Suprapubic skin (tissue), 4 donors: ENCODE results near the gene CXCR5. TPM values are rescaled to one million over a fixed set of nuclear protein-coding genes. Genes with fewer than 3 reads are reported as not detected.
A peak's percentile ranks its signal among the peaks of the same experiment; 100 is the strongest.

Experiments used
- DNase-seq, 2 donors: peaks; one replicate each; pipeline ENCODE4 v3.0.0-alpha.2; 2019; ENCODE audit warnings: low spot score in 2 of 2
- H3K27ac ChIP-seq: fragments of 200-600 bp; sonication (generic); one replicate; pipeline ENCODE4 v1.5.1; 2019
- H3K27me3 ChIP-seq: fragments of 200-600 bp; sonication (generic); one replicate; pipeline ENCODE4 v1.5.1; 2019
- H3K36me3 ChIP-seq: fragments of 200-600 bp; sonication (generic); one replicate; pipeline ENCODE4 v1.5.1; 2019
- H3K4me1 ChIP-seq: fragments of 200-600 bp; sonication (generic); one replicate; pipeline ENCODE4 v1.5.1; 2019
- H3K4me3 ChIP-seq: fragments of 200-600 bp; sonication (generic); one replicate; pipeline ENCODE4 v1.5.1; 2019; ENCODE audit warnings: mild to moderate bottlenecking
- H3K9me3 ChIP-seq: fragments of 200-600 bp; sonication (generic); one replicate; pipeline ENCODE4 v1.5.1; 2019
- EP300 ChIP-seq: sonication (generic); formaldehyde crosslinking; IDR thresholded peaks from one replicate; pipeline ENCODE4 v1.6.1; 2017; ENCODE audit warnings: antibody characterized with exemption
- POLR2A ChIP-seq, 2 donors: fragments of 450-650 bp; IDR thresholded peaks; one replicate each; pipeline ENCODE4 v1.6.1; 2017; ENCODE audit warnings: antibody characterized with exemption in 2 of 2, mild to moderate bottlenecking in 2 of 2, moderate library complexity in 2 of 2
- POLR2AphosphoS5 ChIP-seq, 3 donors: sonication (generic); formaldehyde crosslinking; IDR thresholded peaks; one replicate each; pipeline ENCODE4 v1.6.1; 2017; ENCODE audit warnings: antibody characterized with exemption in 3 of 3
- WGBS: methylation state at CpG from one replicate; pipeline ENCODE4 v1.1.5; 2018; 5-methylcytosine and 5-hydroxymethylcytosine counted together
- total RNA-seq, 4 donors: library from RNA; depleted of rRNA; stranded (reverse); fragments of >200 nt; gene quantifications; one replicate each; pipeline ENCODE4 v1.1.0, GENCODE V29; 2016
- TF ChIP-seq, protein P1 (sequence below), 2 donors: fragments of 200-600 bp in 1 of 2; fragments of 450-650 bp in 1 of 2; sonication (generic) in 1 of 2; IDR thresholded peaks; one replicate each; pipeline ENCODE4 v1.5.1; 2016 to 2019; ENCODE audit warnings: antibody characterized with exemption in 2 of 2, mild to moderate bottlenecking in 1 of 2, moderate library complexity in 1 of 2

Gene CXCR5
- total RNA-seq, 4 donors from 2014 or later = not detected

DNA sequence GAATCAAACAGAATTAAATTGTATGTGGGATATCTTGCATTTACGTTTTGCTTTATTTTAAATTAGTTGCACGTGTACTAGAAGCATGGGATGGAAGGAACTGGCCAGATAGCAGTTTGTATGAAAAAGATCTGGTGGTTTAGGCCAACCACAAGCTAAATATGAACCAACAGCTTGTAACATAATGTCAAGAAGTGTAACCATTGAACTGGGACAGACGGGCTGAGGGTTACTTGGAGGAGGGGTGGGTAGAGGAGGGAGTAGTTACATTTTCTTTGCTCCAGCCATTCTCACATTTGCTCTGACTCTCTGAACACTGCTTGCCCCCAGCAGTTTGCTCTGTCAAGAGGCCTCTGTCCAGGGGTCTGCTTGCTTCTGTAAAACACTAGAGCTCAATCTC lies 31.7 kb upstream of the CXCR5 start:
- DNase-seq = no peak
- WGBS = 74% methylated on average over 3 of the region's 3 CpGs

DNA sequence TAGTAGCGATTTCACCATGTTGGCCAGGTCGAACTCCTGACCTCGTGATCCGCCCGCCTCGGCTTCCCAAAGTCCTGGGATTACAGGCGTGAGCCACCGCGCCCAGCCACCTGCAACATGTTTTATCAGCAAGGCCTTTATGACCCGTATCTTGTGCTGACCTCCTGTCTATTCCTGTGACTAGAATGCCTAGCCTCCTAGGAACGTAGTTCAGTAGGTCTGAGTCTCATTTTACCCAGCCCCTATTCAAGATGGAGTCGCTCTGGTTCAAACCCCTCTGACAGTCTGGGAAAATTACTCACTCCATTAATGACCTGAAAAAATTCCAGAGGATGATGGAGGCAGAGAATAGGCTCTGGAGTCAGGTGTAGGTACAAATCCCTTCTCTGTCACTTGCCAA lies 30.0 kb upstream of the CXCR5 start:
- no peak overlapping the region for H3K27ac ChIP-seq
- no peak overlapping the region for H3K4me3 ChIP-seq
- no peaks in the 10 kb centered on the region for H3K9me3 ChIP-seq
- DNase-seq = no peak
- H3K36me3 ChIP-seq = no peaks in the 10 kb centered on the region
- H3K4me1 ChIP-seq = no peaks in the 10 kb centered on the region
- WGBS = 93% methylated on average over 12 of the region's 12 CpGs
- H3K27me3 ChIP-seq = no peaks in the 10 kb centered on the region
- TF ChIP-seq POLR2AphosphoS5 (IDR thresholded peaks at IDR 0.05) (no peak), POLR2A (IDR thresholded peaks at IDR 0.05) (no peak), EP300 (no peak)
- TF ChIP-seq, protein P1, sequence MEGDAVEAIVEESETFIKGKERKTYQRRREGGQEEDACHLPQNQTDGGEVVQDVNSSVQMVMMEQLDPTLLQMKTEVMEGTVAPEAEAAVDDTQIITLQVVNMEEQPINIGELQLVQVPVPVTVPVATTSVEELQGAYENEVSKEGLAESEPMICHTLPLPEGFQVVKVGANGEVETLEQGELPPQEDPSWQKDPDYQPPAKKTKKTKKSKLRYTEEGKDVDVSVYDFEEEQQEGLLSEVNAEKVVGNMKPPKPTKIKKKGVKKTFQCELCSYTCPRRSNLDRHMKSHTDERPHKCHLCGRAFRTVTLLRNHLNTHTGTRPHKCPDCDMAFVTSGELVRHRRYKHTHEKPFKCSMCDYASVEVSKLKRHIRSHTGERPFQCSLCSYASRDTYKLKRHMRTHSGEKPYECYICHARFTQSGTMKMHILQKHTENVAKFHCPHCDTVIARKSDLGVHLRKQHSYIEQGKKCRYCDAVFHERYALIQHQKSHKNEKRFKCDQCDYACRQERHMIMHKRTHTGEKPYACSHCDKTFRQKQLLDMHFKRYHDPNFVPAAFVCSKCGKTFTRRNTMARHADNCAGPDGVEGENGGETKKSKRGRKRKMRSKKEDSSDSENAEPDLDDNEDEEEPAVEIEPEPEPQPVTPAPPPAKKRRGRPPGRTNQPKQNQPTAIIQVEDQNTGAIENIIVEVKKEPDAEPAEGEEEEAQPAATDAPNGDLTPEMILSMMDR (IDR thresholded peaks at IDR 0.05) = no peak

More for the DNA sequence above, 31.7 kb upstream of the CXCR5 start:
- Histone ChIP-seq H3K36me3 (no peaks in the 10 kb centered on the region), H3K4me3 (no peak overlapping the region), H3K9me3 (no peaks in the 10 kb centered on the region), H3K27me3 (no peaks in the 10 kb centered on the region), H3K4me1 (no peaks in the 10 kb centered on the region), H3K27ac (no peak overlapping the region)
- TF ChIP-seq POLR2A (IDR thresholded peaks at IDR 0.05) = no peak
- TF ChIP-seq EP300 = no peak
- TF ChIP-seq, protein P1 (IDR thresholded peaks at IDR 0.05) = no peak
- TF ChIP-seq POLR2AphosphoS5 (IDR thresholded peaks at IDR 0.05) = no peak

DNA sequence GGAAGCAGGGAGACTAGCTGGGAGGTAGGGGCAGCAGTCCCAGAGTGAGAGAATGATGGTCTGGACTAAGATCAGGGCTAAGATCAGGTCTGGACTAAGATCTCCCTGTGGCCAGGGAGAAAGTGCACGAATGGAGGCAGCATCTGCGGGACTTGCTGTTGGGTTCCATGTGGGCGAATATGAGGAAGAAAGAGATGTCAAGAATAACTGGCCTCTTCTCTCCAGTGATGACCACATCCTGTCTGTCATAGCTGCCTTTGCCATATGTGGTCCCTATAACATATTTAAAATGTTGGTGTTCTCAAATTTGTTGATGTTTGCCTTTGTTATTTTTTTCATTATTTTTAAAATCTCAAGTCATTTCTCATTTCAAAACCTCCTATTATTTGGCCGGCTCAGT lies 27.4 kb upstream of the CXCR5 start:
- TF ChIP-seq POLR2AphosphoS5 (IDR thresholded peaks at IDR 0.05) = no peak
- no peak for TF ChIP-seq POLR2A (IDR thresholded peaks at IDR 0.05)
- TF ChIP-seq EP300 = no peak

DNA sequence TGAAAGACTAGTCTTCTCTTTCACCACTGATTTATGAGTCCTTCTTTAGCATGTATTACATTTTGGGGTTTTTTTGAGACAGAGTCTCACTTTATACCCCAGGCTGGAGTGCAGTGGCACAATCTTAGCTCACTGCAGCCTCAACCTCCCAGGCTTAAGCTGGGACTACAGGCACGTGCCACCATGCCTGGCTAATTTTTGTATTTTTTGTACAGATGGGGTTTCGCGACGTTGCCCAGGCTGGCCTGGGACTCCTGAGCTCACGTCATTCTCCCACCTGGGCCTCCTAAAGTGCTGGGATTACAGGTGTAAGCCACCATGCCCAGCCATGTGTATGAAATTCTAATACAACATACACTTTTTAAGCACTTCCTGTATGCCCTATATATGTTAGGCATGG lies 26.3 kb upstream of the CXCR5 start:
- Histone ChIP-seq H3K4me1 (no peaks in the 10 kb centered on the region), H3K36me3 (no peaks in the 10 kb centered on the region), H3K9me3 (no peaks in the 10 kb centered on the region), H3K27ac (no peak overlapping the region), H3K4me3 (no peak overlapping the region), H3K27me3 (no peaks in the 10 kb centered on the region)
- no peak for DNase-seq
- WGBS = 89% methylated on average over 5 of the region's 5 CpGs
- TF ChIP-seq EP300 (no peak), POLR2AphosphoS5 (IDR thresholded peaks at IDR 0.05) (no peak), POLR2A (IDR thresholded peaks at IDR 0.05) (no peak)
- TF ChIP-seq, protein P1 (IDR thresholded peaks at IDR 0.05) = no peak

More for the DNA sequence above, 27.4 kb upstream of the CXCR5 start:
- Histone ChIP-seq H3K27me3 (no peaks in the 10 kb centered on the region), H3K4me3 (no peak overlapping the region), H3K27ac (no peak overlapping the region), H3K9me3 (no peaks in the 10 kb centered on the region), H3K36me3 (no peaks in the 10 kb centered on the region), H3K4me1 (no peaks in the 10 kb centered on the region)
- DNase-seq = no peak
- 83% methylated on average over 4 of the region's 4 CpGs for WGBS

DNA sequence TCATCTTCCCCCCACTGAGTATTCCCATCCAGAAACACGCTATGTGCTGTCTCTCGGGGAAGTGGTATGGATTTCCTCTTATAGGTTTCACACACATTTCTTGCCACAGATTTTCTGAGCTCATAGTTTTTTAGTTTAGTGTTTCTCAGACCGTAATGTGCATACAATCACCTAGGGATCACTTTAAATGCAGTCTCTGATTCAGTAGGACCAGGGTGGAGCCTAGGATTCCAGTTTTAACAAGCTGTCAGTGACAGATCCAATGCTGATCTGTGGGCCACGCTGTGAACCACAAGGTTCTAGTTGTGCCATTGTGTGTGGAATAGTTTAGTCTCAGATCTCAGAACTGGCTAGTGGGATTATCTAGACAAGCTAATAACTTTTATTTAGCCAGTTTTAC lies 23.7 kb upstream of the CXCR5 start:
- Histone ChIP-seq H3K9me3 (no peaks in the 10 kb centered on the region), H3K4me3 (no peak overlapping the region), H3K27me3 (no peaks in the 10 kb centered on the region), H3K27ac (no peak overlapping the region), H3K36me3 (no peaks in the 10 kb centered on the region), H3K4me1 (no peaks in the 10 kb centered on the region)
- DNase-seq = no peak
- TF ChIP-seq EP300 = no peak
- TF ChIP-seq, protein P1 (IDR thresholded peaks at IDR 0.05) = no peak
- no peak for TF ChIP-seq POLR2A (IDR thresholded peaks at IDR 0.05)
- no peak for TF ChIP-seq POLR2AphosphoS5 (IDR thresholded peaks at IDR 0.05)
- WGBS = 66% methylated on average over 4 of the region's 4 CpGs

DNA sequence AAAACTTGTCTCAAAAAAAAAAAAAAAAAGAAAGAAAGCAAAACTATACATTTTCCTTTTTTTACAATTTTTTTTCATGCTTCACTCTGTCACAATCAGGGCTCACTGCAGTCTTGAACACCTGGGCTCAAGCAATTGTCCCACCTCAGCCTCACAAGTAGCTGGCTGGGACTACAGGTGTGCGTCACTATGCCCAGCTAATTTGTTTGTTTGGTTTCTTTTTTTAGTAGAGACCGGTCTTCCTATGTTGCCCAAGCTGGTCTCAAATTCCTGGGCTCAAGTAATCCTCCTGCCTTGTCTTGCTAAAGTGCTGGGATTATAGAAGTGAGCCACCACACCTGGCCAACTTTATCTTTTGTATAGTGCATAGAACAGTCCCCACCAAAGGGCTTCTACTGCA lies 15.0 kb upstream of the CXCR5 start:
- Histone ChIP-seq H3K9me3 (no peaks in the 10 kb centered on the region), H3K27ac (peak overlapping the region; percentile 79), H3K36me3 (no peaks in the 10 kb centered on the region), H3K4me3 (no peak overlapping the region), H3K4me1 (peaks cover 19% of the 10 kb centered on the region), H3K27me3 (no peaks in the 10 kb centered on the region)
- 85% methylated on average over 2 of the region's 2 CpGs for WGBS
- TF ChIP-seq POLR2AphosphoS5 (IDR thresholded peaks at IDR 0.05) (no peak), POLR2A (IDR thresholded peaks at IDR 0.05) (no peak), EP300 (no peak)
- TF ChIP-seq, protein P1 (IDR thresholded peaks at IDR 0.05) = no peak
- no peak for DNase-seq
